Measurements from ENCODE around the gene ING3. TPM values are rescaled to one million over a fixed set of nuclear protein-coding genes. Genes with fewer than 3 reads are reported as not detected.

The ING3 gene
- total and polyA plus RNA-seq, 9 of the 15 experiments (the other 6 are each of a cell fraction or from before 2014, with no cell fraction given) = 22.8 to 233 (median 50.4) TPM

DNA sequence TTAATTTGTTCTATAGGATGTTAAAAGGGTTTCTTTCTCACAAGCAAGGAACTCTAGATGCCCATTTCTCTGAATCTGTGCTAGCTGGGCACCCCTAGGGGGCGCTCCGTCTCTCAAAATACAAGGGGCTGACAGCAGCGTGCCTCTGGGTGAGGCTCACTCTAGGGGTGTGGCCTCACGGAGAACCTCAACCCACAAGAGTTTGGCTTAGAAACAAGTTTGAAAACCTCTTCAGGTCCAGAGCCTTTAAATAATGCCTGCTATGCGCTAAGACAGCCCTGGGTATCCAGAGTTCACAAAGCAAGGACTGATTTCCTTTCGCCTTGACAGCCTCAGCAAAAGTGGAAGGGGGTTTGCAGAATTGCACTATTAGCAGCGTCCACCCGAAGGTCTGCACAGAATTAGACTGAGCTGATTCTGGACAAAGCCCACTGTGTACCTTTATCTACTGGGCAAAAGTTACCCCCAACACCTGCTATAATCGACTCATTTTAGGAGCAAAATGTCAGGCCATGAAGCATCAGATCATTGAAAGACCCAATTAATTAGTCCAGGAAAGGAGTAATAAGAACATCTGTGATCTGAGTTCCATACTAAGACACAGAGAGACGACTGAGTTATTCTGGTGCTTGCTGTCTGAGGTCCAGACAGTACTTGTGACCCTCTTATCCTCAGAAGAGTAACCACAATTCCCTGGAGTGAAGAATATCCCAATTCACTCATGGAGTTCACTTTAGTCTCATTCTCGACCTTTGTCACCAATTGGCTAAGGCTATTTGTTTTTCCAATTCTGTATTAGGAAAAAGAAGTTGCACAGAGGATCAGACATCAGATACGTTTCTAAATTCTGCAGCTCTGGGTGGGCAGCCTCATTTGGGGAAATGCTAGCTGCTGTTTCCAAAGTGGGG is 37.4 kb downstream of the ING3 start:
- ATAC-seq (peak; percentile 73), DNase-seq (ENCODE audit: extremely low read depth in 1 of 4, low spot score in 3 of 4) (peak; percentile 94 to 100 (median 94)), FAIRE-seq (peak; percentile 92)
- ChIA-PET POLR2A (interaction anchor here (0.6 to 5.0 kb wide), 13 partner anchors 9 to 114 kb away, joined by 3 to 56 read pairs (median 3); partner anchors contain the start of gene ING3), CTCF (ENCODE audit: low intra/inter-chr PET ratio) (interaction anchor here (1.0 to 8.5 kb wide), 5 partner anchors 59 to 182 kb away, joined by 3 to 129 read pairs (median 3); no protein-coding TSS in a partner anchor)
- intact Hi-C loops (cut with micrococcal nuclease) (loop anchor here (1.0 to 10.0 kb wide), 8 partner anchors 38 to 557 kb away; partner anchors contain the start of genes FAM3C and ING3), in situ Hi-C loops (cut with MboI) (no loop called here)
- no TSS peak for BruUV-seq (replicated peaks)
- peak overlapping the region; percentile 85 to 87 for H3K9ac ChIP-seq (ENCODE audit: insufficient read depth in 1 of 2, low read depth in 2 of 2, low read length in 2 of 2)
- H3K79me2 ChIP-seq (ENCODE audit: control insufficient read depth, insufficient read depth, low read length) = peaks cover 53% of the 10 kb centered on the region
- no peaks in the 10 kb centered on the region for H3K27me3 ChIP-seq (ENCODE audit: control insufficient read depth in 2 of 2, insufficient read depth in 2 of 2, low read length in 2 of 2)
- under 1% methylated on average over 12 of the region's 12 CpGs for WGBS (ENCODE audit: insufficient coverage, low coverage, missing lambda C conversion rate)
- peak overlapping the region; percentile 78 for H3K27ac ChIP-seq (ENCODE audit: extremely low read depth, low read depth, low read length)
- peak overlapping the region; percentile 92 for H3K4me2 ChIP-seq (ENCODE audit: insufficient read depth, low read length)
- peaks cover 23% of the 10 kb centered on the region for H3K36me3 ChIP-seq (ENCODE audit: control insufficient read depth, insufficient read depth, low read length)
- peak overlapping the region; percentile 62 for H2AFZ ChIP-seq (ENCODE audit: low read depth, low read length)
- no peaks in the 10 kb centered on the region for H3K9me3 ChIP-seq (replicated peaks; ENCODE audit: control insufficient read depth, insufficient read depth, low read depth, low read length)
- H4K20me1 ChIP-seq (replicated peaks; ENCODE audit: control insufficient read depth, insufficient read depth, low read length) = no peaks in the 10 kb centered on the region
- H3K4me1 ChIP-seq (replicated peaks in 1 of 2; ENCODE audit: control insufficient read depth in 2 of 2, insufficient read depth in 2 of 2, low read length in 2 of 2) = peaks cover 9 to 32% of the 10 kb centered on the region in 2 experiments
- H3K9me1 ChIP-seq (ENCODE audit: control insufficient read depth, insufficient read depth, low read length) = no peaks in the 10 kb centered on the region
- peak overlapping the region; percentile 63 for H3K4me3 ChIP-seq
- TF ChIP-seq BCL6 (CRISPR knock-in tag; IDR thresholded peaks at IDR 0.05) (no peak), C11orf30 (IDR thresholded peaks at IDR 0.05; ENCODE audit: low read depth) (no peak), ETS2 (tag; IDR thresholded peaks at IDR 0.05; ENCODE audit: borderline replicate concordance, poor library complexity, severe bottlenecking) (no peak), ZNF232 (CRISPR knock-in tag; IDR thresholded peaks at IDR 0.05) (no peak), PCBP1 (IDR thresholded peaks at IDR 0.05; ENCODE audit: low read depth, low read length, poor library complexity, severe bottlenecking) (no peak), ZNF133 (CRISPR knock-in tag; IDR thresholded peaks at IDR 0.05) (no peak), TAF7 (tag; IDR thresholded peaks at IDR 0.05) (no peak), SMAD1 (IDR thresholded peaks at IDR 0.05; ENCODE audit: low read depth, low read length, partially characterized antibody) (no peak), CXXC5 (CRISPR knock-in tag; IDR thresholded peaks at IDR 0.05) (peak; percentile 71; the same call in 1 of the 2 replicates)
- TF ChIP-seq, protein P1, sequence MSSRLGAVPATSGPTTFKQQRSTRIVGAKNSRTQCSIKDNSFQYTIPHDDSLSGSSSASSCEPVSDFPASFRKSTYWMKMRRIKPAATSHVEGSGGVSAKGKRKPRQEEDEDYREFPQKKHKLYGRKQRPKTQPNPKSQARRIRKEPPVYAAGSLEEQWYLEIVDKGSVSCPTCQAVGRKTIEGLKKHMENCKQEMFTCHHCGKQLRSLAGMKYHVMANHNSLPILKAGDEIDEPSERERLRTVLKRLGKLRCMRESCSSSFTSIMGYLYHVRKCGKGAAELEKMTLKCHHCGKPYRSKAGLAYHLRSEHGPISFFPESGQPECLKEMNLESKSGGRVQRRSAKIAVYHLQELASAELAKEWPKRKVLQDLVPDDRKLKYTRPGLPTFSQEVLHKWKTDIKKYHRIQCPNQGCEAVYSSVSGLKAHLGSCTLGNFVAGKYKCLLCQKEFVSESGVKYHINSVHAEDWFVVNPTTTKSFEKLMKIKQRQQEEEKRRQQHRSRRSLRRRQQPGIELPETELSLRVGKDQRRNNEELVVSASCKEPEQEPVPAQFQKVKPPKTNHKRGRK (tag; IDR thresholded peaks at IDR 0.05) = no peak
- TF ChIP-seq, protein P2, sequence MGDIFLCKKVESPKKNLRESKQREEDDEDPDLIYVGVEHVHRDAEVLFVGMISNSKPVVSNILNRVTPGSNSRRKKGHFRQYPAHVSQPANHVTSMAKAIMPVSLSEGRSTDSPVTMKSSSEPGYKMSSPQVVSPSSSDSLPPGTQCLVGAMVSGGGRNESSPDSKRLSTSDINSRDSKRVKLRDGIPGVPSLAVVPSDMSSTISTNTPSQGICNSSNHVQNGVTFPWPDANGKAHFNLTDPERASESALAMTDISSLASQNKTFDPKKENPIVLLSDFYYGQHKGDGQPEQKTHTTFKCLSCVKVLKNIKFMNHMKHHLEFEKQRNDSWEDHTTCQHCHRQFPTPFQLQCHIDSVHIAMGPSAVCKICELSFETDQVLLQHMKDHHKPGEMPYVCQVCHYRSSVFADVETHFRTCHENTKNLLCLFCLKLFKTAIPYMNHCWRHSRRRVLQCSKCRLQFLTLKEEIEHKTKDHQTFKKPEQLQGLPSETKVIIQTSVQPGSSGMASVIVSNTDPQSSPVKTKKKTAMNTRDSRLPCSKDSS (IDR thresholded peaks at IDR 0.05; ENCODE audit: low read depth, partially characterized antibody) = no peak
- TF ChIP-seq, protein P3, sequence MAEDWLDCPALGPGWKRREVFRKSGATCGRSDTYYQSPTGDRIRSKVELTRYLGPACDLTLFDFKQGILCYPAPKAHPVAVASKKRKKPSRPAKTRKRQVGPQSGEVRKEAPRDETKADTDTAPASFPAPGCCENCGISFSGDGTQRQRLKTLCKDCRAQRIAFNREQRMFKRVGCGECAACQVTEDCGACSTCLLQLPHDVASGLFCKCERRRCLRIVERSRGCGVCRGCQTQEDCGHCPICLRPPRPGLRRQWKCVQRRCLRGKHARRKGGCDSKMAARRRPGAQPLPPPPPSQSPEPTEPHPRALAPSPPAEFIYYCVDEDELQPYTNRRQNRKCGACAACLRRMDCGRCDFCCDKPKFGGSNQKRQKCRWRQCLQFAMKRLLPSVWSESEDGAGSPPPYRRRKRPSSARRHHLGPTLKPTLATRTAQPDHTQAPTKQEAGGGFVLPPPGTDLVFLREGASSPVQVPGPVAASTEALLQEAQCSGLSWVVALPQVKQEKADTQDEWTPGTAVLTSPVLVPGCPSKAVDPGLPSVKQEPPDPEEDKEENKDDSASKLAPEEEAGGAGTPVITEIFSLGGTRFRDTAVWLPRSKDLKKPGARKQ (CRISPR knock-in tag; IDR thresholded peaks at IDR 0.05) = no peak
- TF ChIP-seq, protein P4, sequence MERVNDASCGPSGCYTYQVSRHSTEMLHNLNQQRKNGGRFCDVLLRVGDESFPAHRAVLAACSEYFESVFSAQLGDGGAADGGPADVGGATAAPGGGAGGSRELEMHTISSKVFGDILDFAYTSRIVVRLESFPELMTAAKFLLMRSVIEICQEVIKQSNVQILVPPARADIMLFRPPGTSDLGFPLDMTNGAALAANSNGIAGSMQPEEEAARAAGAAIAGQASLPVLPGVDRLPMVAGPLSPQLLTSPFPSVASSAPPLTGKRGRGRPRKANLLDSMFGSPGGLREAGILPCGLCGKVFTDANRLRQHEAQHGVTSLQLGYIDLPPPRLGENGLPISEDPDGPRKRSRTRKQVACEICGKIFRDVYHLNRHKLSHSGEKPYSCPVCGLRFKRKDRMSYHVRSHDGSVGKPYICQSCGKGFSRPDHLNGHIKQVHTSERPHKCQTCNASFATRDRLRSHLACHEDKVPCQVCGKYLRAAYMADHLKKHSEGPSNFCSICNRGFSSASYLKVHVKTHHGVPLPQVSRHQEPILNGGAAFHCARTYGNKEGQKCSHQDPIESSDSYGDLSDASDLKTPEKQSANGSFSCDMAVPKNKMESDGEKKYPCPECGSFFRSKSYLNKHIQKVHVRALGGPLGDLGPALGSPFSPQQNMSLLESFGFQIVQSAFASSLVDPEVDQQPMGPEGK (CRISPR knock-in tag; IDR thresholded peaks at IDR 0.05; ENCODE audit: borderline replicate concordance) = no peak
